Uterus (tissue), 2 donors: ENCODE measurements around the gene ACCS.

Experiments used
- POLR2A ChIP-seq, 2 donors: fragments of 450-650 bp; IDR thresholded peaks; one replicate each; pipeline ENCODE4 v1.6.1; 2016; ENCODE audit warnings: antibody characterized with exemption in 2 of 2, mild to moderate bottlenecking in 1 of 2, moderate library complexity in 1 of 2
- TF ChIP-seq, protein P1 (sequence below), 4 experiments: fragments of 200-600 bp in 2 of 4; fragments of 450-650 bp in 2 of 4; sonication (generic) in 2 of 4; IDR thresholded peaks; one replicate each; pipeline ENCODE4 v1.5.1; 2016 to 2019; ENCODE audit warnings: antibody characterized with exemption in 4 of 4, mild to moderate bottlenecking in 2 of 4, moderate library complexity in 1 of 4

DNA sequence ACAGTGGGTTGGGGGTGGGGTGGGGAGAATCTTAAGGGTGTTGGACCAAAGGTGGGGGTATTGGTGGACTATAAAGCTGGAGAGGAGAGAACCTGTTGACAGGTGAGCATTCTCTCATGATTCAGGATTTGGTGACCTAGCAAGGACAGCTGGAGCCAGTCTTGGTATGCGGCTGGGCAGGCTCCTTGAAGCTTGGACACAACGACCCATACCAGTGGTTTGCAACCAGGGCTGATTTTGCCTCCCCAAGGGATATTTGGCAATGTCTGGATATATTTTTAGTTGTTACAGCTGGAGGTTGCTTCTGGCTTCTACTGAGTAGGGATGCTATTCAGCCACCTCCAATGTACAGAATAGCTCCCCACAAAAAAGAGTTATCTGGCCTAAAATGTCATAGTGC lies 35.0 kb downstream of the ACCS start:
- TF ChIP-seq, protein P1, sequence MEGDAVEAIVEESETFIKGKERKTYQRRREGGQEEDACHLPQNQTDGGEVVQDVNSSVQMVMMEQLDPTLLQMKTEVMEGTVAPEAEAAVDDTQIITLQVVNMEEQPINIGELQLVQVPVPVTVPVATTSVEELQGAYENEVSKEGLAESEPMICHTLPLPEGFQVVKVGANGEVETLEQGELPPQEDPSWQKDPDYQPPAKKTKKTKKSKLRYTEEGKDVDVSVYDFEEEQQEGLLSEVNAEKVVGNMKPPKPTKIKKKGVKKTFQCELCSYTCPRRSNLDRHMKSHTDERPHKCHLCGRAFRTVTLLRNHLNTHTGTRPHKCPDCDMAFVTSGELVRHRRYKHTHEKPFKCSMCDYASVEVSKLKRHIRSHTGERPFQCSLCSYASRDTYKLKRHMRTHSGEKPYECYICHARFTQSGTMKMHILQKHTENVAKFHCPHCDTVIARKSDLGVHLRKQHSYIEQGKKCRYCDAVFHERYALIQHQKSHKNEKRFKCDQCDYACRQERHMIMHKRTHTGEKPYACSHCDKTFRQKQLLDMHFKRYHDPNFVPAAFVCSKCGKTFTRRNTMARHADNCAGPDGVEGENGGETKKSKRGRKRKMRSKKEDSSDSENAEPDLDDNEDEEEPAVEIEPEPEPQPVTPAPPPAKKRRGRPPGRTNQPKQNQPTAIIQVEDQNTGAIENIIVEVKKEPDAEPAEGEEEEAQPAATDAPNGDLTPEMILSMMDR (IDR thresholded peaks at IDR 0.05) = no peak
- TF ChIP-seq POLR2A (IDR thresholded peaks at IDR 0.05) = no peak
